Endothelial cell of umbilical vein (primary cell): Measurements from ENCODE around the gene SP140. TPM values are rescaled to one million over a fixed set of nuclear protein-coding genes. Genes with fewer than 3 reads are reported as not detected.

ENCODE experiments used
- BruUV-seq: library from RNA; stranded (reverse); fragments of 400-500 nt; replicated peaks from 2 replicates; lab custom pipeline; 2021; lab: Mats Ljungman, UMichigan
- CTCF ChIA-PET: fragments of 300-600, 350-600 bp; sonication (Branson Sonifier 250); formaldehyde crosslinking; loops from one replicate; lab custom pipeline; 2021; ENCODE audit warnings: antibody characterized with exemption, inconsistent platforms; lab: Charles Lee
- POLR2A ChIA-PET: fragments of 300-600, 350-600 bp; sonication (Branson Sonifier 250); formaldehyde crosslinking; loops from one replicate; lab custom pipeline; 2021; ENCODE audit warnings: antibody characterized with exemption, inconsistent platforms; lab: Charles Lee
- DNase-seq: peaks from one replicate; pipeline ENCODE4 v3.0.0-alpha.2; 2011; ENCODE audit warnings: low read depth, low spot score
- FAIRE-seq: peaks from 2 replicates; lab custom pipeline; 2011; peaks lifted over from hg19 to GRCh38; lab: Jason Lieb, UNC
- H2AFZ ChIP-seq: 2 replicates; pipeline ENCODE4 v1.6.0; 2012; ENCODE audit warnings: low read depth, low read length, control low read depth, inconsistent platforms
- H3K27ac ChIP-seq: 2 replicates; pipeline ENCODE4 v1.5.1; 2011; ENCODE audit warnings: low read depth, mild to moderate bottlenecking, control low read depth, low read length, moderate library complexity; ENCODE audit not compliant: insufficient read depth
- H3K27me3 ChIP-seq, 2 experiments: 2 replicates each; pipeline versions ENCODE4 v1.6.0 to v1.6.1; 2011; ENCODE audit warnings: low read length in 2 of 2, mixed read lengths in 1 of 2; ENCODE audit not compliant: control insufficient read depth in 2 of 2, insufficient read depth in 2 of 2
- H3K36me3 ChIP-seq, 2 experiments: 2 replicates in 1 of 2; 3 replicates in 1 of 2; pipeline ENCODE4 v1.5.1; 2011; ENCODE audit warnings: low read length in 2 of 2, mild to moderate bottlenecking in 1 of 2, moderate library complexity in 1 of 2; ENCODE audit not compliant: control insufficient read depth in 2 of 2, insufficient read depth in 2 of 2; ENCODE audit errors: extremely low read depth in 1 of 2
- H3K4me1 ChIP-seq: 3 replicates; pipeline ENCODE4 v1.5.1; 2011; ENCODE audit warnings: mild to moderate bottlenecking, low read length; ENCODE audit not compliant: control insufficient read depth, insufficient read depth; ENCODE audit errors: extremely low read depth
- H3K4me2 ChIP-seq: 2 replicates; pipeline ENCODE4 v1.6.1; 2011; ENCODE audit warnings: low read length, control low read depth, mixed read lengths; ENCODE audit not compliant: insufficient read depth
- H3K4me3 ChIP-seq, 3 experiments: fragments of 200-600 bp in 1 of 3; sonication (generic), shearing (Covaris generic) in 1 of 3; replicated peaks in 1 of 3; 2 replicates each; pipeline ENCODE4 v1.5.1; 2011 to 2016; ENCODE audit warnings: control low read depth in 3 of 3, low read length in 3 of 3, mild to moderate bottlenecking in 2 of 3, inconsistent platforms in 1 of 3, low read depth in 1 of 3, moderate library complexity in 1 of 3; ENCODE audit not compliant: insufficient read depth in 1 of 3
- H3K79me2 ChIP-seq: 2 replicates; pipeline ENCODE4 v1.6.0; 2012; ENCODE audit warnings: low read length, inconsistent platforms; ENCODE audit not compliant: control insufficient read depth, insufficient read depth
- H3K9ac ChIP-seq: replicated peaks from 2 replicates; pipeline ENCODE3; 2011; ENCODE audit warnings: low read length, control low read depth; ENCODE audit not compliant: insufficient read depth; ENCODE audit errors: extremely low read depth
- H3K9me1 ChIP-seq: replicated peaks from 3 replicates; pipeline ENCODE4 v1.6.0; 2011; ENCODE audit warnings: mild to moderate bottlenecking, low read length; ENCODE audit not compliant: control insufficient read depth, insufficient read depth; ENCODE audit errors: extremely low read depth
- H3K9me3 ChIP-seq: replicated peaks from 2 replicates; pipeline ENCODE4 v1.5.1; 2012; ENCODE audit warnings: low read length, inconsistent platforms; ENCODE audit not compliant: control insufficient read depth, insufficient read depth
- H4K20me1 ChIP-seq: replicated peaks from 2 replicates; pipeline ENCODE3; 2011; ENCODE audit warnings: mild to moderate bottlenecking, low read length; ENCODE audit not compliant: control insufficient read depth, insufficient read depth; ENCODE audit errors: extremely low read depth
- CTCF ChIP-seq, 2 donors: IDR thresholded peaks; 1 replicate in 1 of 2; 2 replicates in 1 of 2; pipeline ENCODE4 v1.5.1; 2011; ENCODE audit warnings: low read length in 2 of 2, mild to moderate bottlenecking in 2 of 2, moderate library complexity in 2 of 2, control low read depth in 1 of 2, inconsistent platforms in 1 of 2, low read depth in 1 of 2; ENCODE audit not compliant: insufficient read depth in 1 of 2; ENCODE audit errors: extremely low read depth in 1 of 2
- EZH2 ChIP-seq: IDR thresholded peaks from 2 replicates; pipeline ENCODE4 v1.6.1; 2012; ENCODE audit warnings: borderline replicate concordance, low read depth, mild to moderate bottlenecking, moderate library complexity, low read length, inconsistent platforms; ENCODE audit not compliant: severe bottlenecking
- FOS ChIP-seq: IDR thresholded peaks from 2 replicates; pipeline ENCODE4 v1.6.1; 2011; ENCODE audit warnings: mild to moderate bottlenecking, low read length, moderate library complexity, borderline replicate concordance; ENCODE audit not compliant: insufficient read depth
- GATA2 ChIP-seq: IDR thresholded peaks from 2 replicates; pipeline ENCODE4 v1.7.0; 2011; ENCODE audit warnings: low read depth, mild to moderate bottlenecking, moderate library complexity, mixed read lengths, low read length; ENCODE audit not compliant: insufficient read length, insufficient read depth
- JUN ChIP-seq: IDR thresholded peaks from 2 replicates; pipeline ENCODE4 v1.6.1; 2011; ENCODE audit warnings: borderline replicate concordance, low read depth; ENCODE audit not compliant: insufficient read length, insufficient read depth
- MAX ChIP-seq: IDR thresholded peaks from 2 replicates; pipeline ENCODE4 v1.6.1; 2011; ENCODE audit not compliant: insufficient read depth, insufficient read length
- MYC ChIP-seq: IDR thresholded peaks from one replicate; pipeline ENCODE4 v1.6.1; 2011; ENCODE audit warnings: mild to moderate bottlenecking, low read depth, low read length
- POLR2A ChIP-seq: IDR thresholded peaks from 2 replicates; pipeline ENCODE4 v1.6.1; 2012; ENCODE audit warnings: low read depth, mild to moderate bottlenecking, control low read depth, low read length
- POLR2AphosphoS5 ChIP-seq: IDR thresholded peaks from 2 replicates; pipeline ENCODE4 v1.6.1; 2012; ENCODE audit warnings: low read depth, mild to moderate bottlenecking, control low read depth, low read length, moderate library complexity; ENCODE audit not compliant: insufficient read depth
- dilution Hi-C: fragments of 300-500 bp; cut with MboI; formaldehyde crosslinking; loops from one replicate; pipeline ENCODE4 v1.15.0; 2019; ENCODE audit warnings: low sequenced_read_pairs; ENCODE audit not compliant: extremely low pct_ligation_motif_present
- intact Hi-C: fragments of 100-400 bp; cut with micrococcal nuclease; formaldehyde crosslinking; loops from one replicate; pipeline ENCODE4 v1.10.0; 2022
- polyA plus RNA-seq, 4 experiments: library from polyadenylated mRNA; depleted of rRNA in 3 of 4; stranded (reverse) in 3 of 4; unstranded in 1 of 4; fragments of >200 nt; gene quantifications; 2 replicates each; pipeline versions ENCODE4 v1.2.1 to v1.2.3, GENCODE V29; 2011 to 2012; ENCODE audit warnings: missing spikeins in 1 of 4
- total RNA-seq: library from RNA; stranded (reverse); gene quantifications from 2 replicates; pipeline ENCODE4 v1.2.3, GENCODE V29; 2021

SP140 gene
- total and polyA plus RNA-seq, 2 donors (not counting 3 experiments of a cell fraction or from before 2014, with no cell fraction given): not detected

GRCh38 chr2:230318190-230319121 lies 92.9 kb downstream of the SP140 start:
- H3K9me3 ChIP-seq: no peaks in the 10 kb centered on the region
- intact Hi-C loops: no loop called here

More at GRCh38 chr2:230318190-230319121, 92.9 kb downstream of the SP140 start:
- POLR2A ChIA-PET: no interaction called here
- H3K4me3 ChIP-seq: no peak overlapping the region
- H3K9me1 ChIP-seq: no peaks in the 10 kb centered on the region
- no peak for DNase-seq
- no peak overlapping the region for H2AFZ ChIP-seq
- H3K4me2 ChIP-seq: no peak overlapping the region
- no peaks in the 10 kb centered on the region for H3K4me1 ChIP-seq
- H3K79me2 ChIP-seq: no peaks in the 10 kb centered on the region
- CTCF ChIA-PET: interaction anchor here (0.6 kb wide), 1 partner anchor 158 kb away, joined by 3 read pairs; no protein-coding TSS in a partner anchor
- H3K36me3 ChIP-seq: no peaks in the 10 kb centered on the region
- no peak overlapping the region for H3K27ac ChIP-seq
- no peak overlapping the region for H3K9ac ChIP-seq
- BruUV-seq: no TSS peak
- dilution Hi-C loops: no loop called here
- no peaks in the 10 kb centered on the region for H4K20me1 ChIP-seq
- no peak for FAIRE-seq
- TF ChIP-seq MYC (no peak), JUN (no peak), GATA2 (no peak), CTCF (IDR thresholded peaks at IDR 0.05; ENCODE audit: extremely low read depth in 1 of 2, insufficient read depth in 1 of 2, low read depth in 1 of 2, low read length in 2 of 2) (no peak), POLR2A (no peak), POLR2AphosphoS5 (no peak), FOS (no peak), EZH2 (no peak), MAX (no peak)
- peaks cover 0 to 2% of the 10 kb centered on the region in 2 experiments for H3K27me3 ChIP-seq
